GM18507 (cell line): Measurements from ENCODE around the gene HLA-DPA1.
A peak's percentile ranks its signal among the peaks of the same experiment; 100 is the strongest.

ENCODE experiments used
- DNase-seq: peaks from one replicate; pipeline ENCODE4 v3.0.0; 2011; ENCODE audit warnings: low read depth; ENCODE audit not compliant: insufficient read length; ENCODE audit errors: extremely low spot score
- FAIRE-seq: peaks from 2 replicates; lab custom pipeline; 2011; peaks lifted over from hg19 to GRCh38; lab: Jason Lieb, UNC

Gene HLA-DPA1

DNA sequence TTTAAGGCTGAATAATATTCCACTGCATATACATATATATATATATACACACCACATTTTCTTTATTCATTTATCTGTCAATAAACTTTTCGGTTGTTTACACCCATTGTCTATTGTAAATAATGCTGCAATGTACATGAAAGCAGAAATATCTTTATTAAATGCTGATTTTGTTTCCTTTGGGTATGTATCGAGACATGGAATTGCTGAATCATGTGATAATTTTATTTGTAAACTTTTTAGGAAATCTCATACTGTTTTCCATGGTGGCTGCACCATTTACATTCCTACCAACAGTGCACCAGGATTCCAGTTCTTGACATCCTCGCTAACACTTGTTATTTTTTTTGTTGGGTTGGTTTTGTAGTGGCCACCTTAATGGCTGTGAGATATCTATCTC lies 49.9 kb downstream of the HLA-DPA1 start:
- FAIRE-seq: no peak

DNA sequence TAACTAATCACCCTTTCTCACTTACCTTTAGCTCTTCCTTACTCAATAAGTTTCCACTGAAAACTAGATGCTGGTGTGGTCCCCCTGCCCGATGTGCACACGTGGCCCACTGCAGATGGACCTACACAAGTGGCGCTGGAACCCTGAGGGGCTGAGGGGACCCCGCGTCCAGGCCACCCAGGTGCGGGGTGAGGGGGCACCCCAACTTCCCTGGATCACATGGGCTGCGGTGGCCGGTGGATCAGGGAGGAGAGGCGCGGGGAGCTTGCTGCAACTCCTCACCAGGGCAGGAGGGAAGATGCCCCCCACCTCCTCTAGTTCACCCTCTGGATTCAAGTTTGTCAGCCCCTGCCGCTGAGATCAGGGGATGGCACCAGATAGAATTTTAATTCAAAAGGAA lies 51.5 kb downstream of the HLA-DPA1 start:
- no peak for FAIRE-seq
- DNase-seq: no peak

More for the DNA sequence above, 49.9 kb downstream of the HLA-DPA1 start:
- DNase-seq: no peak

DNA sequence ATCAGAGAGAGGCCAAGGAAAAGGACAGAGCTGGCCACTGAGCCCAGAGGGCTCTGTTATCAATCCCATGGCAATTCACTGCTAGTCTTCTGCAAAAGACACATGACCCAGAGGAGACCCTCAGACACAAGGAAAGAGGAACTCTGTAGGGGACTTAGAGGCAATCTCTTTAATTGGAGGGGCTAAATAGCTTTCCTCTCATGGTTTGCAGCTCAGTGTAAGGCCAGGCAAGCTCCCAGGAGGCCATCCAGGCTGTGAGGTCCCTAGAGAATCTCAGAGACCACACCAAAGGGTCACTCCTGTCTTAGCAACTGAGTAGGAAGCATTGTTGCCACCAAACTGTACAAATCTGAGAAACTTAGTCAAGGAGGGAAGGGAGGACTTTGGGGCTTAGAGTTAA lies 54.1 kb downstream of the HLA-DPA1 start:
- DNase-seq: no peak
- no peak for FAIRE-seq

GRCh38 chr6:33018904-33019303 lies 54.5 kb downstream of the HLA-DPA1 start:
- DNase-seq: no peak
- peak; percentile 97 for FAIRE-seq

DNA sequence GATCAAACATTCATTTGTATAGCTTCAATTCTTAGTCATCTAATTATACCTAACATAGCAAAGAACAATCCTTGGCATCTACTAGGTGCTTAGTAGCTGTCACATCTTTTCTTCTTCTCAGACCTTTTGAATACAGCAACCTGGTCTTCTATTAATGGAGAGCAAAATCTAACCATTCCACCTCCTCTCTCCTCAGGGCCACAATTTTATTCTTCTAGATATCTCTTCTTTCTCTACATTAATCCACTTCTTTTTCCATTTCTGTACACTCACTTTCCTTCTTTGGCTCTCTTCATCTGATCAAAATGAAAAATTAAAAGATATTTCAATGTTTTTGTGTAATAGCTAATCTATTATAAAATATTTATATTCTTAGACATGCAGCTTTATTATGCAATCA lies 55.0 kb downstream of the HLA-DPA1 start:
- FAIRE-seq: no peak
- DNase-seq: no peak

DNA sequence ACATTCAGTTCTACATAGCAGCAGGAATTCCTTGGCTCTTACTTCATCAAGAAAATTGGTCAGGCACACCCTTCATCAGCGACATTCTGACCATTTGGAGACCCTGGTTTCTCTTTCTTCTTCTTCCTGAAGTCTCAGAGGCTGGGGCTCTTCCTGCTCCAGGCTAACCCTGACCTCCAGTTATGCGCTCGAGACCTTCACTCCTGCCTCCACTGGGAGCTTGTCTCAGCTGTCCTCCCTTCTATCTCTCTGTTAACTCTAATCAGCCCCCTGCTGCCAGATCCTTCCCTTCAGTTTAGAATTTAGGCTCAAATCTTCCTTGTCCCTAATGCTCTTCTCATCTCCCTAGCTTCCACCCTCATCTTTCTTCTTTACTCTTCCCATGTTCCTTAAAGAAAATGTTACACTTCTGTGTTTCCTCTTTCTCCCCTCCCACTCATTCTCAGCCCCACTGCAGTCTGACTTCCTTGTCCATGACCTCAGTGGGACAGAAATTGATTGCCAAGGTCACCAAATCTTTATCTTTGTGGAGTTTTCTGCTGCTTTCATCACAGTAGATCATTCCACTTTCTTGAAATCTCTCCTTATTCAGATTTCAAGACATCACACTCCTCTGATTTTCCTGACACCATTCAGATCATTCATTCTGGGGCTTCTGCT lies 55.6 kb downstream of the HLA-DPA1 start:
- peak; percentile 84 for FAIRE-seq
- no peak for DNase-seq

DNA sequence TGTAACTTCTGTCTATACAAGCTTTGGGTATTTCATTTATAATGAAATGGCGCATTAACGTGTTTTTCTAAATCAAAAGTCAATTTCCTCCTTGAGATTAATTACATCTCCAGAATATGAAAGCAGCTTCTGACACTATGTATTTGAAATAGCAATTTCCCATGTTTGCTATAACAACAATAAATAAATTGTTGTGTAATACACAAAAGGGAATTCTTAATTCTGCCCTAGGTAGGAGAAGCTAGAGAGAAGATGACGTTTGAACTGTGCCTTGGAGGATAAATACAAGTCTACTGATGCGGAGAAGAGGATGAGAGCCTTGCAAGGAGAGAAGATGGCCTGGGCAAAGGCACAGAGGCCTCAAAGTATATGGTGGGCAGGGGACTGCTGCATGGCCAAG lies 56.4 kb downstream of the HLA-DPA1 start:
- no peak for DNase-seq
- FAIRE-seq: no peak

DNA sequence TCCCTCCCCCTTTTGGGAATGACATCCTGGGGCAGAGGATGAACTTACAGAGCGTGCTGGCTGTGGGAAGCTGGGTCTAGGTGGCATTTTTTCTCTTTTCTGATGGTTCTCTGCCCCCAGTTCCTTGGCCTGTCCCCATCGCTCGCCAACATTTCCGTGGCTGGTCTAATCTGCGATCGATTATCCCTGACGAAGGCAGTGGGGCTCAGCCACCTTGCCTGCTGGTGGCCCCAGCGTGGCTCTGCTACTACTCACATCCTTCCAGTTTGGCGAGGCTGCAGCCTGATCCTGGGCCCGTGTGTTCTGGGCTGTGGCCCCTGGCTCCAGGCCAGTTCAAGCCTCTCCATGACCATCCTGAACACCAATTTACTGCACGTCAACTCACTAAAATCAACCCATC lies 57.7 kb downstream of the HLA-DPA1 start:
- FAIRE-seq: no peak

GRCh38 chr6:33014841-33015634 lies 58.4 kb downstream of the HLA-DPA1 start:
- FAIRE-seq (peak; percentile 95), DNase-seq (no peak)

More for the DNA sequence above, 57.7 kb downstream of the HLA-DPA1 start:
- no peak for DNase-seq
